NCI-H2171 treated with DMSO at 0.1 percent for 48 hours (cell line): Measurements from ENCODE around the gene MPC1.

Source experiments
- DNase-seq: peaks from one replicate; lab custom pipeline; 2025; lab: John Stamatoyannopoulos, UW

The MPC1 gene

GRCh38 chr6:166382933-166383801, at the start of gene MPC1:
TSS of gene MPC1 (minus strand) at chr6:166382940. CDS start at chr6:166382876, 64 bp downstream.
- DNase-seq = peak; percentile 89

- no peak for DNase-seq
Measured at GRCh38 chr6:166430269-166430668, 47.5 kb upstream of the MPC1 start.

GRCh38 chr6:166424431-166424830, 41.7 kb upstream of the MPC1 start:
- DNase-seq = no peak

GRCh38 chr6:166423781-166424180, 41.0 kb upstream of the MPC1 start:
- DNase-seq = no peak

GRCh38 chr6:166423051-166423745, 40.5 kb upstream of the MPC1 start:
- DNase-seq = no peak

- DNase-seq = no peak
Measured at GRCh38 chr6:166422201-166422940, 39.6 kb upstream of the MPC1 start.

GRCh38 chr6:166420351-166420750, 37.6 kb upstream of the MPC1 start:
- DNase-seq = no peak

GRCh38 chr6:166419717-166420116, 37.0 kb upstream of the MPC1 start:
- DNase-seq = no peak

GRCh38 chr6:166419286-166419685, 36.5 kb upstream of the MPC1 start:
- DNase-seq = no peak

- DNase-seq = no peak
Measured at GRCh38 chr6:166418691-166419143, 36.0 kb upstream of the MPC1 start.

GRCh38 chr6:166417285-166417691, 34.5 kb upstream of the MPC1 start:
- no peak for DNase-seq

- DNase-seq = no peak
Measured at GRCh38 chr6:166415833-166416347, 33.1 kb upstream of the MPC1 start.

- no peak for DNase-seq
Measured at GRCh38 chr6:166415306-166415705, 32.6 kb upstream of the MPC1 start.

GRCh38 chr6:166413491-166413951, 30.8 kb upstream of the MPC1 start:
- DNase-seq = no peak

- no peak for DNase-seq
Measured at GRCh38 chr6:166412911-166413384, 30.2 kb upstream of the MPC1 start.

GRCh38 chr6:166412156-166412910, 29.6 kb upstream of the MPC1 start:
- DNase-seq = no peak

- DNase-seq = no peak
Measured at GRCh38 chr6:166411721-166412151, 29.0 kb upstream of the MPC1 start.

- no peak for DNase-seq
Measured at GRCh38 chr6:166411271-166411670, 28.5 kb upstream of the MPC1 start.

- DNase-seq = no peak
Measured at GRCh38 chr6:166410426-166410935, 27.7 kb upstream of the MPC1 start.

- DNase-seq = no peak
Measured at GRCh38 chr6:166408936-166409755, 26.4 kb upstream of the MPC1 start.
